GM03348 (cell line): ENCODE data around the gene RPL18.

Source experiments
- DNase-seq: peaks from one replicate; pipeline ENCODE4 v3.0.0; 2012; ENCODE audit warnings: low spot score

RPL18 gene

GRCh38 chr19:48630296-48631063 is 11.5 kb upstream of the RPL18 start:
- no peak for DNase-seq

- no peak for DNase-seq
Observed at GRCh38 chr19:48629599-48630295, 10.8 kb upstream of the RPL18 start.

- DNase-seq = no peak
Observed at GRCh38 chr19:48629297-48629598, 10.3 kb upstream of the RPL18 start.

GRCh38 chr19:48628486-48629296 is 9.7 kb upstream of the RPL18 start:
- no peak for DNase-seq

- no peak for DNase-seq
Observed at GRCh38 chr19:48627865-48628314, 8.9 kb upstream of the RPL18 start.

GRCh38 chr19:48627201-48627864 is 8.4 kb upstream of the RPL18 start:
- no peak for DNase-seq

GRCh38 chr19:48625891-48626327 is 6.9 kb upstream of the RPL18 start:
- no peak for DNase-seq

GRCh38 chr19:48624791-48625723 is 6.1 kb upstream of the RPL18 start:
- no peak for DNase-seq

- DNase-seq = peak; percentile 97
Observed at GRCh38 chr19:48624067-48624594, 5.2 kb upstream of the RPL18 start.

- DNase-seq = no peak
Observed at GRCh38 chr19:48623556-48624066, 4.6 kb upstream of the RPL18 start.

GRCh38 chr19:48619692-48620585 is 961 bp upstream of the RPL18 start:
- DNase-seq = no peak

GRCh38 chr19:48618278-48618915 is 581 bp downstream of the RPL18 start:
- no peak for DNase-seq

GRCh38 chr19:48617146-48617937 is 1.6 kb downstream of the RPL18 start:
- DNase-seq = peak; percentile 32

- DNase-seq = no peak
Observed at GRCh38 chr19:48616491-48617056, 2.4 kb downstream of the RPL18 start.

GRCh38 chr19:48616041-48616436 is 2.9 kb downstream of the RPL18 start:
- no peak for DNase-seq

- DNase-seq = no peak
Observed at GRCh38 chr19:48615231-48616040, 3.5 kb downstream of the RPL18 start.
